Lower leg skin (tissue), 3 donors: ENCODE results near the gene ROR2.
"Not testable (repeated sequence)": the region's sequence is repeated elsewhere in the genome, so short reads cannot be mapped to it uniquely, and the experiment has no call there.

Experiments
- POLR2A ChIP-seq, 2 donors: fragments of 450-650 bp; IDR thresholded peaks; one replicate each; pipeline ENCODE4 v1.6.1; 2016 to 2017; ENCODE audit warnings: antibody characterized with exemption in 2 of 2, mild to moderate bottlenecking in 1 of 2, moderate library complexity in 1 of 2
- TF ChIP-seq, protein P1 (sequence below), 3 donors: fragments of 450-650 bp; IDR thresholded peaks; one replicate each; pipeline ENCODE4 v1.5.1; 2016; ENCODE audit warnings: antibody characterized with exemption in 3 of 3, mild to moderate bottlenecking in 3 of 3, moderate library complexity in 2 of 3

- TF ChIP-seq, protein P1, sequence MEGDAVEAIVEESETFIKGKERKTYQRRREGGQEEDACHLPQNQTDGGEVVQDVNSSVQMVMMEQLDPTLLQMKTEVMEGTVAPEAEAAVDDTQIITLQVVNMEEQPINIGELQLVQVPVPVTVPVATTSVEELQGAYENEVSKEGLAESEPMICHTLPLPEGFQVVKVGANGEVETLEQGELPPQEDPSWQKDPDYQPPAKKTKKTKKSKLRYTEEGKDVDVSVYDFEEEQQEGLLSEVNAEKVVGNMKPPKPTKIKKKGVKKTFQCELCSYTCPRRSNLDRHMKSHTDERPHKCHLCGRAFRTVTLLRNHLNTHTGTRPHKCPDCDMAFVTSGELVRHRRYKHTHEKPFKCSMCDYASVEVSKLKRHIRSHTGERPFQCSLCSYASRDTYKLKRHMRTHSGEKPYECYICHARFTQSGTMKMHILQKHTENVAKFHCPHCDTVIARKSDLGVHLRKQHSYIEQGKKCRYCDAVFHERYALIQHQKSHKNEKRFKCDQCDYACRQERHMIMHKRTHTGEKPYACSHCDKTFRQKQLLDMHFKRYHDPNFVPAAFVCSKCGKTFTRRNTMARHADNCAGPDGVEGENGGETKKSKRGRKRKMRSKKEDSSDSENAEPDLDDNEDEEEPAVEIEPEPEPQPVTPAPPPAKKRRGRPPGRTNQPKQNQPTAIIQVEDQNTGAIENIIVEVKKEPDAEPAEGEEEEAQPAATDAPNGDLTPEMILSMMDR (IDR thresholded peaks at IDR 0.05), result not testable (repeated sequence)
- TF ChIP-seq POLR2A (IDR thresholded peaks at IDR 0.05), result not testable (repeated sequence)
These were observed 153.5 kb downstream of the ROR2 start for GRCh38 chr9:91796516-91796915.
